A549 (cell line): ENCODE results near the gene DNAAF5. TPM values are rescaled to one million over a fixed set of nuclear protein-coding genes. Genes with fewer than 3 reads are reported as not detected.

ENCODE experiments used
- ATAC-seq, 2 experiments: fragments of 200-7000 bp in 1 of 2; fragments of >200 bp in 1 of 2; cut with Nextera tagmentation in 1 of 2; cut with Tn5 transposase in 1 of 2; 3 replicates each; pipeline versions ENCODE4 v1.8.0 to v1.9.1; 2018 to 2020; ENCODE audit warnings: mild to moderate bottlenecking in 1 of 2, moderate library complexity in 1 of 2
- CTCF ChIA-PET: fragments of 300-600 bp; sonication (Branson Sonifier 250); formaldehyde crosslinking; extraction: SDS; loops from one replicate; lab custom pipeline; 2021; ENCODE audit warnings: antibody characterized with exemption, inconsistent platforms; lab: Yijun Ruan, JAX
- POLR2A ChIA-PET: fragments of 350-600 bp; formaldehyde crosslinking; extraction: SDS; loops from one replicate; lab custom pipeline; 2021; ENCODE audit warnings: antibody characterized with exemption, inconsistent platforms; lab: Yijun Ruan, JAX
- DNase-seq, 2 experiments: peaks; one replicate each; pipeline versions ENCODE4 v3.0.0 to v3.0.0-alpha.2; 2011 to 2016; ENCODE audit warnings: low read depth in 1 of 2, low spot score in 1 of 2
- FAIRE-seq: peaks from 2 replicates; lab custom pipeline; 2011; peaks lifted over from hg19 to GRCh38; lab: Jason Lieb, UNC
- H3K27ac ChIP-seq, 2 experiments: fragments of >200 bp; sonication (Bioruptor Twin); formaldehyde crosslinking; 3 replicates each; pipeline ENCODE4 v1.5.1; 2016 to 2017
- H3K4me1 ChIP-seq: fragments of >200 bp; sonication (Bioruptor Twin); formaldehyde crosslinking; 3 replicates; pipeline ENCODE4 v1.6.1; 2016
- H3K4me2 ChIP-seq: fragments of >200 bp; sonication (Bioruptor Twin); formaldehyde crosslinking; 3 replicates; pipeline ENCODE4 v1.6.1; 2016
- H3K4me3 ChIP-seq: fragments of >200 bp; sonication (Bioruptor Twin); formaldehyde crosslinking; 3 replicates; pipeline ENCODE4 v1.5.1; 2016
- H3K9me3 ChIP-seq: fragments of >200 bp; sonication (Bioruptor Twin); formaldehyde crosslinking; 3 replicates; pipeline ENCODE4 v1.6.1; 2016
- BHLHE40 ChIP-seq: IDR thresholded peaks from 2 replicates; pipeline ENCODE4 v1.6.1; 2012; ENCODE audit warnings: low read depth, low read length, inconsistent platforms
- CEBPB ChIP-seq, 2 experiments: fragments of >200 bp in 1 of 2; sonication (Bioruptor Twin) in 1 of 2; formaldehyde crosslinking in 1 of 2; IDR thresholded peaks; 2 replicates each; pipeline ENCODE4 v1.6.1; 2012 to 2016
- CHD2 ChIP-seq: fragments of 150-350 bp; IDR thresholded peaks from 2 replicates; pipeline ENCODE4 v1.6.1; 2014; ENCODE audit warnings: low read length; ENCODE audit not compliant: partially characterized antibody
- FOSL2 ChIP-seq, 2 experiments: fragments of 450-650 bp in 1 of 2; fragments of >200 bp in 1 of 2; sonication (Bioruptor Twin) in 1 of 2; formaldehyde crosslinking; IDR thresholded peaks; 2 replicates each; pipeline versions ENCODE4 v1.5.0 to v1.6.1; 2016 to 2020; ENCODE audit warnings: mild to moderate bottlenecking in 1 of 2, moderate library complexity in 1 of 2
- FOXS1 ChIP-seq: fragments of 250-450 bp; sonication (Bioruptor Pico); IDR thresholded peaks from 2 replicates; pipeline ENCODE4 v1.5.0; 2020; ENCODE audit warnings: mild to moderate bottlenecking, moderate library complexity
- GATA3 ChIP-seq: IDR thresholded peaks from 2 replicates; pipeline ENCODE4 v1.6.1; 2012; ENCODE audit warnings: borderline replicate concordance
- HOXB5 ChIP-seq: fragments of 250-450 bp; sonication (Bioruptor Pico); IDR thresholded peaks from 2 replicates; pipeline ENCODE4 v1.5.0; 2020; ENCODE audit warnings: mild to moderate bottlenecking, moderate library complexity
- KDM1A ChIP-seq: fragments of 200-600 bp; sonication (generic); IDR thresholded peaks from 2 replicates; pipeline ENCODE4 v1.6.1; 2016; ENCODE audit warnings: low read depth, mild to moderate bottlenecking
- KDM5A ChIP-seq: fragments of 200-600 bp; sonication (generic); IDR thresholded peaks from 2 replicates; pipeline ENCODE4 v1.6.1; 2016; ENCODE audit warnings: antibody characterized with exemption, mild to moderate bottlenecking
- NFE2L2 ChIP-seq: fragments of 150-350 bp; conservative IDR thresholded peaks from 2 replicates; pipeline ENCODE4 v1.6.1; 2014; ENCODE audit warnings: low read length
- PHF8 ChIP-seq: fragments of 200-600 bp; sonication (generic); IDR thresholded peaks from 2 replicates; pipeline ENCODE4 v1.6.1; 2016; ENCODE audit warnings: low read depth, mild to moderate bottlenecking, antibody characterized with exemption, moderate library complexity, borderline replicate concordance
- POLR2A ChIP-seq: IDR thresholded peaks from 2 replicates; pipeline ENCODE4 v1.6.1; 2012; ENCODE audit warnings: mild to moderate bottlenecking, low read length
- RARB ChIP-seq: fragments of 250-450 bp; sonication (Bioruptor Pico); IDR thresholded peaks from 2 replicates; pipeline ENCODE4 v1.8.0; 2021; ENCODE audit warnings: mild to moderate bottlenecking, moderate library complexity
- RCOR1 ChIP-seq: fragments of 150-350 bp; IDR thresholded peaks from 2 replicates; pipeline ENCODE4 v1.6.1; 2014; ENCODE audit warnings: antibody characterized with exemption, low read length, low read depth
- RFX5 ChIP-seq: fragments of 450-650 bp; IDR thresholded peaks from 2 replicates; pipeline ENCODE4 v1.7.1; 2014; ENCODE audit warnings: antibody characterized with exemption, mild to moderate bottlenecking, moderate library complexity
- RNF2 ChIP-seq: fragments of 200-600 bp; sonication (generic); IDR thresholded peaks from 2 replicates; pipeline ENCODE4 v1.6.1; 2016; ENCODE audit warnings: low read depth, mild to moderate bottlenecking, antibody characterized with exemption, moderate library complexity, borderline replicate concordance
- SREBF2 ChIP-seq: fragments of 450-650 bp; IDR thresholded peaks from 2 replicates; pipeline ENCODE4 v1.6.1; 2014; ENCODE audit warnings: mild to moderate bottlenecking, moderate library complexity
- ZC3H11A ChIP-seq: fragments of 450-650 bp; IDR thresholded peaks from 2 replicates; pipeline ENCODE4 v1.6.1; 2014; ENCODE audit warnings: antibody characterized with exemption, mild to moderate bottlenecking
- ZSCAN20 ChIP-seq: fragments of 250-450 bp; sonication (Bioruptor Pico); IDR thresholded peaks from 2 replicates; pipeline ENCODE4 v1.8.0; 2022; ENCODE audit warnings: mild to moderate bottlenecking, moderate library complexity
- WGBS: methylation state at CpG from one replicate; pipeline ENCODE4 v1.1.6; 2017; ENCODE audit errors: missing lambda C conversion rate; 5-methylcytosine and 5-hydroxymethylcytosine counted together
- polyA plus RNA-seq, 4 experiments: library from polyadenylated mRNA; depleted of rRNA in 3 of 4; stranded (reverse); fragments of >200 nt; fragmentation: RNase III in 1 of 4; extraction: RNeasy Plus Mini Kit Qiagen cat#74134 plus additional on column Dnase treatment in 1 of 4; gene quantifications; 2 replicates in 3 of 4; 3 replicates in 1 of 4; pipeline ENCODE4 v1.2.3, GENCODE V29; 2011 to 2017
- TF ChIP-seq, protein P1 (sequence below): fragments of >200 bp; sonication (Bioruptor Twin); formaldehyde crosslinking; IDR thresholded peaks from 3 replicates; pipeline ENCODE4 v1.5.1; 2016
- TF ChIP-seq, protein P2 (sequence below): fragments of 200-600 bp; sonication (generic); IDR thresholded peaks from 2 replicates; pipeline ENCODE4 v1.6.1; 2016; ENCODE audit warnings: antibody characterized with exemption, mild to moderate bottlenecking, moderate library complexity

The DNAAF5 gene
- polyA plus RNA-seq, 2 of the 4 experiments (the other 2 are of a cell fraction): 27.8 to 34.7 TPM

DNA sequence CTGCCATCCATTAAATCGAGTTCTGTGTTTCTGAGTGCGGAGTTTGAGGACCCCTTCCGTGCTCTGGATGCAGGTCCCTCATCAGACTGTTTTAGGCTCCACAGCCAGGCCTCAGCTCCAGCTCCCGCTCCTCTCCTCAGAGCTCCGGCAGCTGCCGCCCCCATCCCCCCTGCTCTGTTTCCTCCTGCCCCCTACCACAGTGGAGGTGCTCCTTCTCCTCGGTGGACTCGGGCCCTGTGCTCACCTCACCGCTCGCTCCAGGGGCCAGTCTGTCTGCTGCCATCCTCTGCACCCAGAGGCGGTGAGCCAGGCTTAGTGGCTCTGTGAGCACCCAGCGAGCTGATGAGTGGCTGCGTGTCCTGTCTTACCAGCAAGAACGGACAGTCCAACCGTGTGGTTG, 21.9 kb downstream of the DNAAF5 start:
- H3K4me2 ChIP-seq: no peak overlapping the region
- FAIRE-seq: no peak
- H3K4me1 ChIP-seq: no peaks in the 10 kb centered on the region
- no peak overlapping the region for H3K4me3 ChIP-seq
- TF ChIP-seq SREBF2: no peak
- TF ChIP-seq FOXS1 (CRISPR knock-in tag): no peak
- no peak for TF ChIP-seq RARB (CRISPR knock-in tag)
- TF ChIP-seq KDM5A: no peak
- no peak for TF ChIP-seq ZC3H11A
- TF ChIP-seq ZSCAN20 (CRISPR knock-in tag): no peak
- TF ChIP-seq, all 56 proteins: peak for 0
- CTCF ChIA-PET: no interaction called here
- Histone ChIP-seq H3K9me3 (no peaks in the 10 kb centered on the region), H3K27ac (no peak overlapping the region)
- 94% methylated on average over 15 of the region's 15 CpGs for WGBS
- POLR2A ChIA-PET: no interaction called here
- DNase-seq: no peak
- ATAC-seq: no peak

DNA sequence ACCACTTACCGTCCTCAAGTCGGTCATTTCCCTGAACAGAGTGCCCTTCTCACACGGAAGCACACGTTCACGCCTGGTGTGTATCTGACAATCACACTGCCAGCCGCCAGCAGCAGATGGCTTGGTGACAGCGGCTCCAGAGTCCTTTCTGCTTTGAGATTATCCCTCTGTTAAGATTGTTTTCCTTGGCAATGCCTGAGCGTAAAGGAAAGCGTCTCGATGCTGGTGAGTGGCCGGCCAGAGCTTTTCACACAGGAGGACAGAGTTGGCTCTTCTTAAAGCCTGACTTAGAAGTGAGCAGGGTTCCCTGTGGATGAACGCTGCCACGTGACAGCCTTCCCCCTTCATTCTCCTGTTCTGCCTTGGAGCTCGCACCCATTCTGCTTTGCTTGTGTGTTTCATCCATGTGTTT, 22.6 kb downstream of the DNAAF5 start:
- CTCF ChIA-PET: no interaction called here
- H3K4me1 ChIP-seq: no peaks in the 10 kb centered on the region
- WGBS: 92% methylated on average over 14 of the region's 14 CpGs
- no peak for DNase-seq
- H3K4me2 ChIP-seq: no peak overlapping the region
- TF ChIP-seq ZSCAN20 (CRISPR knock-in tag): no peak
- TF ChIP-seq, protein P1, sequence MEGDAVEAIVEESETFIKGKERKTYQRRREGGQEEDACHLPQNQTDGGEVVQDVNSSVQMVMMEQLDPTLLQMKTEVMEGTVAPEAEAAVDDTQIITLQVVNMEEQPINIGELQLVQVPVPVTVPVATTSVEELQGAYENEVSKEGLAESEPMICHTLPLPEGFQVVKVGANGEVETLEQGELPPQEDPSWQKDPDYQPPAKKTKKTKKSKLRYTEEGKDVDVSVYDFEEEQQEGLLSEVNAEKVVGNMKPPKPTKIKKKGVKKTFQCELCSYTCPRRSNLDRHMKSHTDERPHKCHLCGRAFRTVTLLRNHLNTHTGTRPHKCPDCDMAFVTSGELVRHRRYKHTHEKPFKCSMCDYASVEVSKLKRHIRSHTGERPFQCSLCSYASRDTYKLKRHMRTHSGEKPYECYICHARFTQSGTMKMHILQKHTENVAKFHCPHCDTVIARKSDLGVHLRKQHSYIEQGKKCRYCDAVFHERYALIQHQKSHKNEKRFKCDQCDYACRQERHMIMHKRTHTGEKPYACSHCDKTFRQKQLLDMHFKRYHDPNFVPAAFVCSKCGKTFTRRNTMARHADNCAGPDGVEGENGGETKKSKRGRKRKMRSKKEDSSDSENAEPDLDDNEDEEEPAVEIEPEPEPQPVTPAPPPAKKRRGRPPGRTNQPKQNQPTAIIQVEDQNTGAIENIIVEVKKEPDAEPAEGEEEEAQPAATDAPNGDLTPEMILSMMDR: no peak
- no peak for TF ChIP-seq GATA3
- no peak for TF ChIP-seq RCOR1
- TF ChIP-seq CEBPB (IDR thresholded peaks at IDR 0.05): no peak
- TF ChIP-seq RFX5: no peak
- TF ChIP-seq POLR2A: no peak
- TF ChIP-seq KDM1A: no peak
- TF ChIP-seq BHLHE40: no peak
- no peak for TF ChIP-seq FOSL2 (IDR thresholded peaks at IDR 0.05)
- TF ChIP-seq FOSL2 (CRISPR knock-in tag; IDR thresholded peaks at IDR 0.05): no peak
- TF ChIP-seq ZC3H11A: no peak
- TF ChIP-seq HOXB5 (CRISPR knock-in tag): no peak
- TF ChIP-seq NFE2L2: no peak
- TF ChIP-seq RNF2: no peak
- TF ChIP-seq, protein P2, sequence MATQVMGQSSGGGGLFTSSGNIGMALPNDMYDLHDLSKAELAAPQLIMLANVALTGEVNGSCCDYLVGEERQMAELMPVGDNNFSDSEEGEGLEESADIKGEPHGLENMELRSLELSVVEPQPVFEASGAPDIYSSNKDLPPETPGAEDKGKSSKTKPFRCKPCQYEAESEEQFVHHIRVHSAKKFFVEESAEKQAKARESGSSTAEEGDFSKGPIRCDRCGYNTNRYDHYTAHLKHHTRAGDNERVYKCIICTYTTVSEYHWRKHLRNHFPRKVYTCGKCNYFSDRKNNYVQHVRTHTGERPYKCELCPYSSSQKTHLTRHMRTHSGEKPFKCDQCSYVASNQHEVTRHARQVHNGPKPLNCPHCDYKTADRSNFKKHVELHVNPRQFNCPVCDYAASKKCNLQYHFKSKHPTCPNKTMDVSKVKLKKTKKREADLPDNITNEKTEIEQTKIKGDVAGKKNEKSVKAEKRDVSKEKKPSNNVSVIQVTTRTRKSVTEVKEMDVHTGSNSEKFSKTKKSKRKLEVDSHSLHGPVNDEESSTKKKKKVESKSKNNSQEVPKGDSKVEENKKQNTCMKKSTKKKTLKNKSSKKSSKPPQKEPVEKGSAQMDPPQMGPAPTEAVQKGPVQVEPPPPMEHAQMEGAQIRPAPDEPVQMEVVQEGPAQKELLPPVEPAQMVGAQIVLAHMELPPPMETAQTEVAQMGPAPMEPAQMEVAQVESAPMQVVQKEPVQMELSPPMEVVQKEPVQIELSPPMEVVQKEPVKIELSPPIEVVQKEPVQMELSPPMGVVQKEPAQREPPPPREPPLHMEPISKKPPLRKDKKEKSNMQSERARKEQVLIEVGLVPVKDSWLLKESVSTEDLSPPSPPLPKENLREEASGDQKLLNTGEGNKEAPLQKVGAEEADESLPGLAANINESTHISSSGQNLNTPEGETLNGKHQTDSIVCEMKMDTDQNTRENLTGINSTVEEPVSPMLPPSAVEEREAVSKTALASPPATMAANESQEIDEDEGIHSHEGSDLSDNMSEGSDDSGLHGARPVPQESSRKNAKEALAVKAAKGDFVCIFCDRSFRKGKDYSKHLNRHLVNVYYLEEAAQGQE: no peak
- no peak for TF ChIP-seq CHD2
- no peak for TF ChIP-seq PHF8
- ATAC-seq: no peak
- no peaks in the 10 kb centered on the region for H3K9me3 ChIP-seq
- no peak for FAIRE-seq
- no peak overlapping the region for H3K27ac ChIP-seq
- POLR2A ChIA-PET: no interaction called here
- H3K4me3 ChIP-seq: no peak overlapping the region
